HepG2 (cell line): ENCODE results near the gene B3GALT6. TPM values are rescaled to one million over a fixed set of nuclear protein-coding genes. Genes with fewer than 3 reads are reported as not detected.

Experiments
- ATAC-seq: fragments of 200-7000 bp; cut with Tn5 transposase; 3 replicates; pipeline ENCODE4 v1.9.1; 2020; ENCODE audit warnings: mild to moderate bottlenecking, moderate library complexity
- BruUV-seq: library from RNA; stranded (reverse); fragments of 400-500 nt; replicated peaks from 2 replicates; lab custom pipeline; 2021; lab: Mats Ljungman, UMichigan
- CTCF ChIA-PET: fragments of 300-600 bp; formaldehyde crosslinking; extraction: SDS; loops from one replicate; lab custom pipeline; 2021; ENCODE audit warnings: low total read pairs, inconsistent platforms, low intra/inter-chr PET ratio; lab: Yijun Ruan, JAX
- POLR2A ChIA-PET: fragments of 350-600 bp; sonication (Branson Sonifier 250); formaldehyde crosslinking; loops from one replicate; lab custom pipeline; 2020; ENCODE audit warnings: antibody characterized with exemption, inconsistent platforms; lab: Yijun Ruan, JAX
- DNase-seq: peaks from one replicate; pipeline ENCODE4 v3.0.0-alpha.2; 2015; ENCODE audit warnings: low spot score
- FAIRE-seq: peaks from 3 replicates; lab custom pipeline; 2011; peaks lifted over from hg19 to GRCh38; lab: Jason Lieb, UNC
- H2AFZ ChIP-seq: one replicate; pipeline ENCODE4 v1.6.1; 2011; ENCODE audit warnings: low read length, inconsistent platforms
- H3K27ac ChIP-seq: fragments of 300-600 bp; 3 replicates; pipeline ENCODE4 v1.8.0; 2011; ENCODE audit warnings: mixed run types, mild to moderate bottlenecking, mixed read lengths, low read length, inconsistent platforms; ENCODE audit not compliant: insufficient read depth; ENCODE audit errors: extremely low read length
- H3K27me3 ChIP-seq, 2 experiments: fragments of 200-600 bp in 1 of 2; 2 replicates in 1 of 2; 3 replicates in 1 of 2; pipeline versions ENCODE4 v1.6.0 to v1.8.0; 2011; ENCODE audit warnings: low read length in 2 of 2, mild to moderate bottlenecking in 2 of 2, moderate library complexity in 2 of 2, inconsistent platforms in 1 of 2; ENCODE audit not compliant: insufficient read depth in 2 of 2, control insufficient read depth in 1 of 2
- H3K36me3 ChIP-seq, 2 experiments: fragments of 200-600 bp in 1 of 2; replicated peaks in 1 of 2; 2 replicates in 1 of 2; 3 replicates in 1 of 2; pipeline versions ENCODE4 v1.5.1 to v1.8.0; 2011; ENCODE audit warnings: low read length in 2 of 2, inconsistent platforms in 1 of 2; ENCODE audit not compliant: insufficient read depth in 2 of 2, control insufficient read depth in 1 of 2
- H3K4me1 ChIP-seq: 2 replicates; pipeline ENCODE4 v1.5.1; 2012; ENCODE audit warnings: low read length, inconsistent platforms; ENCODE audit not compliant: insufficient read depth
- H3K4me2 ChIP-seq: 2 replicates; pipeline ENCODE4 v1.6.0; 2011; ENCODE audit warnings: low read depth, low read length, inconsistent platforms
- H3K4me3 ChIP-seq, 3 experiments: fragments of 200-600 bp in 1 of 3; sonication (generic), shearing (Covaris generic) in 1 of 3; replicated peaks in 1 of 3; 2 replicates each; pipeline ENCODE4 v1.5.1; 2011 to 2016; ENCODE audit warnings: low read length in 3 of 3, inconsistent platforms in 2 of 3, low read depth in 2 of 3, mild to moderate bottlenecking in 2 of 3, control low read depth in 1 of 3, mixed read lengths in 1 of 3; ENCODE audit not compliant: insufficient read depth in 1 of 3
- H3K79me2 ChIP-seq: one replicate; pipeline ENCODE4 v1.6.1; 2011; ENCODE audit warnings: low read length, inconsistent platforms; ENCODE audit not compliant: insufficient read depth
- H3K9ac ChIP-seq: 2 replicates; pipeline ENCODE4 v1.6.0; 2011; ENCODE audit warnings: mild to moderate bottlenecking, low read depth, low read length, inconsistent platforms; ENCODE audit not compliant: insufficient read depth
- H3K9me3 ChIP-seq: 2 replicates; pipeline ENCODE4 v1.5.1; 2012; ENCODE audit warnings: mild to moderate bottlenecking, low read length
- H4K20me1 ChIP-seq: 2 replicates; pipeline ENCODE4 v1.6.0; 2011; ENCODE audit warnings: inconsistent platforms, mild to moderate bottlenecking, low read length, moderate library complexity; ENCODE audit not compliant: insufficient read depth
- AGO2 ChIP-seq: fragments of 200-400 bp; formaldehyde crosslinking; optimal IDR thresholded peaks from 2 replicates; pipeline ENCODE3; 2017; ENCODE audit warnings: mild to moderate bottlenecking, low read depth, low read length, moderate library complexity
- AKAP8 ChIP-seq: sonication (generic); formaldehyde crosslinking; IDR thresholded peaks from 2 replicates; pipeline ENCODE4 v1.5.1; 2020; ENCODE audit warnings: mild to moderate bottlenecking, missing genetic modification reagents
- HNRNPL ChIP-seq: fragments of 200-400 bp; formaldehyde crosslinking; IDR thresholded peaks from 2 replicates; pipeline ENCODE4 v1.6.1; 2017; ENCODE audit warnings: mild to moderate bottlenecking, low read depth, low read length
- POLR2A ChIP-seq, 2 experiments: IDR thresholded peaks; 2 replicates each; pipeline ENCODE4 v1.6.1; 2011; ENCODE audit warnings: low read depth in 2 of 2, low read length in 2 of 2, mild to moderate bottlenecking in 1 of 2, moderate library complexity in 1 of 2; ENCODE audit not compliant: insufficient read depth in 1 of 2
- RBFOX2 ChIP-seq: fragments of 200-400 bp; formaldehyde crosslinking; IDR thresholded peaks from 2 replicates; pipeline ENCODE4 v1.6.1; 2017; ENCODE audit warnings: low read depth, mild to moderate bottlenecking, low read length
- RBM22 ChIP-seq: fragments of 200-400 bp; formaldehyde crosslinking; optimal IDR thresholded peaks from 2 replicates; pipeline ENCODE3; 2017; ENCODE audit warnings: mild to moderate bottlenecking, low read length, moderate library complexity
- TSC22D2 ChIP-seq: sonication (generic); formaldehyde crosslinking; IDR thresholded peaks from 2 replicates; pipeline ENCODE4 v1.5.1; 2020; ENCODE audit warnings: missing genetic modification reagents, mild to moderate bottlenecking, borderline replicate concordance
- ZNF672 ChIP-seq: sonication (generic); formaldehyde crosslinking; IDR thresholded peaks from 2 replicates; pipeline ENCODE4 v1.8.1; 2022; ENCODE audit warnings: missing genetic modification reagents
- WGBS: methylation state at CpG from one replicate; pipeline ENCODE4 v1.1.6; 2017; ENCODE audit warnings: low lambda C conversion rate; 5-methylcytosine and 5-hydroxymethylcytosine counted together
- in situ Hi-C: cut with HindIII; loops from 2 replicates; pipeline ENCODE4 v1.10.0; 2017; ENCODE audit warnings: low pct_unique_long_range_greater_than_20kb; ENCODE audit not compliant: extremely low pct_ligation_motif_present
- intact Hi-C: fragments of 100-400 bp; cut with micrococcal nuclease; formaldehyde crosslinking; loops from one replicate; pipeline ENCODE4 v1.10.0; 2022; ENCODE audit not compliant: unreplicated experiment
- polyA plus RNA-seq, 8 experiments: library from polyadenylated mRNA; depleted of rRNA in 3 of 8; stranded (reverse) in 7 of 8; unstranded in 1 of 8; fragments of >200 nt; fragmentation: Illumina TruSeq in 4 of 8; extraction: Trizol in 4 of 8; gene quantifications; 2 replicates each; pipeline versions ENCODE4 v1.2.1 to v1.2.3, GENCODE V29; 2011 to 2016; ENCODE audit warnings: low read depth in 4 of 8, missing spikeins in 1 of 8, mixed read lengths in 1 of 8; ENCODE audit not compliant: insufficient read depth in 1 of 8
- total RNA-seq, 5 experiments: library from RNA; depleted of rRNA; stranded (reverse); fragments of >200 nt; fragmentation: Illumina TruSeq; extraction: Trizol; gene quantifications; 2 replicates each; pipeline ENCODE4 v1.2.3, GENCODE V29; 2016; ENCODE audit warnings: low read depth in 1 of 5

Gene B3GALT6
- total and polyA plus RNA-seq, 2 of the 13 experiments (the other 11 are each of a cell fraction or from before 2014, with no cell fraction given): 3.9 to 14.2 TPM

DNA sequence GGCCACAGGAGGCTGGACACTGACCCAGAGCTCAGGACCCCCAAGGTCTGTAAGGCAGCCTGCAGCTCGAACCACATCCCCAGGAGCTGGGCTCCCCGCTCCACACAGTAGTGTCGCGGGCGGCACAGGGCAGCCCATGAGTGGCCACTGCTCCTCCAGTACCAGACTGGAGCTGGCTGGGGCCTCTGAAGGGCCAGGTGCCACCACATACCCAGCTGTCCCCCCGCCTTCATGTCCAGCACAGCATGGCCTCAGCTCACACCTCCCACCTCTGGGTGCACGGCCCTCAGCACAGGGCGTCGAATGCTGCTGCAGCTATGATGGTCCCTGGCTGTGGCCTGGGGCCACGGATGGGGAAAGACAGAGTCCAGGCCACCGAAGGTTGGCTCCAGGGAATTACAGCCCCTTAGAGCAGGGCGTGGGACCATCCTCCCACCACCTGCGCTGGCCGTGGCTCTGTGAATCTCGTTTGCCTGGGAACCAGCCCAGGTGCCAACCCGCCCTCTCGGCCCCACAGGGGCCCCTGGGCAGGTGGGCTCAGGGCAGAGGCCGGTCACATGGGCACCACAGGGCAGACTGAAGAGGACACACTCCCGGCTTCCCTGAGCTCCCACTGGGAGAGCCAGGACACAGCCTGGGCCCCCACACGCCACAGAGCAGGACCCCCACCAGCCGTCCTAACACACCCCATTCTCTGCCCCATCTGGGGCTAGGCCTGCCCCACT is 16.0 kb upstream of the B3GALT6 start:
- no peak for FAIRE-seq
- ATAC-seq: no peak
- WGBS: 94% methylated on average over 5 of the region's 21 CpGs
- BruUV-seq: no TSS peak
- POLR2A ChIA-PET: interaction anchor here (1.1 kb wide), 1 partner anchor 15 kb away, joined by 3 read pairs; the partner anchor contains the start of gene SDF4
- no peak overlapping the region for H2AFZ ChIP-seq
- DNase-seq: no peak
- TF ChIP-seq TSC22D2 (CRISPR knock-in tag) (no peak), POLR2A (IDR thresholded peaks at IDR 0.05; ENCODE audit: insufficient read depth in 1 of 2, low read depth in 2 of 2, low read length in 2 of 2) (peak in 1 of 2 experiments; percentile 9; a peak in 1 of 4 replicates), AKAP8 (CRISPR knock-in tag) (peak; percentile 34; the same call in 1 of the 2 replicates), HNRNPL (0 out of 2 replicates have a peak, but pooled peaks have one; percentile 28), RBM22 (peak; percentile 14), AGO2 (peak; percentile 94), RBFOX2 (peak; percentile 51; the same call in 1 of the 2 replicates), ZNF672 (CRISPR knock-in tag) (no peak)
- no peaks in the 10 kb centered on the region for H3K9me3 ChIP-seq
- H3K4me3 ChIP-seq: no peak overlapping the region
- H3K36me3 ChIP-seq: peaks cover 12 to 30% of the 10 kb centered on the region in 2 experiments; a peak in 4 of 5 replicates
- no peak overlapping the region for H3K4me2 ChIP-seq
- no peak overlapping the region for H3K27ac ChIP-seq
- H3K79me2 ChIP-seq: no peaks in the 10 kb centered on the region
- CTCF ChIA-PET: no interaction called here
- intact Hi-C loops (no loop called here), in situ Hi-C loops (no loop called here)
- H3K27me3 ChIP-seq: peaks cover 2 to 21% of the 10 kb centered on the region in 2 experiments; a peak in 2 of 5 replicates
- no peaks in the 10 kb centered on the region for H3K4me1 ChIP-seq
- H4K20me1 ChIP-seq: no peaks in the 10 kb centered on the region
- no peak overlapping the region for H3K9ac ChIP-seq
